ENCODE measurements around the gene TUBGCP2. TPM values are rescaled to one million over a fixed set of nuclear protein-coding genes. Genes with fewer than 3 reads are reported as not detected.

TUBGCP2 gene
- total RNA-seq, 1 donor from 2014 or later, result 55.4 TPM

DNA sequence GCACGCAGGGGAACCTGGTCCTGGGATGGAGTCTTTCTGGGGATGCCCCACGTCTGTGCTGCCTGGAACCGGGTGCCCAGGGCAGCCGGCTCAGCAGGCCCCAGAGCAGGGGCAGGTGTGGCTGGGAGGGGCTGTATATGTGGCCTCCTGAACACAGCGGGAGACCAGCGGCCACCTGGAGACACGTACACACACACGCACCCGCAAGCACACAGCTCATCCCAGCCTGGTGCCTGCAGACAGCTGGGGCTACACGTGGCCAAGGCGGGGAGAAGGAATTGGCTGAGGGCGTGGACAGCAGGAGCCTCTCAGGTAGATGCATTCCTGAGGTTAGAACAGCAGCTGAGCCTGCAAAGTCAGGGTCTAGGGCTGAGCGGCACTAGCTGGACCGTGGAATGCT lies 46.0 kb downstream of the TUBGCP2 start:
- H3K36me3 Mint-ChIP-seq, result no peaks in the 10 kb centered on the region
- H3K36me3 ChIP-seq, result no peaks in the 10 kb centered on the region
- peak overlapping the region; percentile 86 for H3K4me3 Mint-ChIP-seq
- H3K4me1 ChIP-seq, result peaks cover 9% of the 10 kb centered on the region
- peaks cover 29% of the 10 kb centered on the region for H3K27me3 ChIP-seq
- no peaks in the 10 kb centered on the region for H3K9me3 ChIP-seq (ENCODE audit: low read depth)
- DNase-seq (ENCODE audit: low spot score), result no peak
- H3K79me2 ChIP-seq (ENCODE audit: low read depth), result no peaks in the 10 kb centered on the region
- TF ChIP-seq EZH2phosphoT487 (IDR thresholded peaks at IDR 0.05) (no peak), EZH2 (IDR thresholded peaks at IDR 0.05) (no peak)
- TF ChIP-seq, protein P1, sequence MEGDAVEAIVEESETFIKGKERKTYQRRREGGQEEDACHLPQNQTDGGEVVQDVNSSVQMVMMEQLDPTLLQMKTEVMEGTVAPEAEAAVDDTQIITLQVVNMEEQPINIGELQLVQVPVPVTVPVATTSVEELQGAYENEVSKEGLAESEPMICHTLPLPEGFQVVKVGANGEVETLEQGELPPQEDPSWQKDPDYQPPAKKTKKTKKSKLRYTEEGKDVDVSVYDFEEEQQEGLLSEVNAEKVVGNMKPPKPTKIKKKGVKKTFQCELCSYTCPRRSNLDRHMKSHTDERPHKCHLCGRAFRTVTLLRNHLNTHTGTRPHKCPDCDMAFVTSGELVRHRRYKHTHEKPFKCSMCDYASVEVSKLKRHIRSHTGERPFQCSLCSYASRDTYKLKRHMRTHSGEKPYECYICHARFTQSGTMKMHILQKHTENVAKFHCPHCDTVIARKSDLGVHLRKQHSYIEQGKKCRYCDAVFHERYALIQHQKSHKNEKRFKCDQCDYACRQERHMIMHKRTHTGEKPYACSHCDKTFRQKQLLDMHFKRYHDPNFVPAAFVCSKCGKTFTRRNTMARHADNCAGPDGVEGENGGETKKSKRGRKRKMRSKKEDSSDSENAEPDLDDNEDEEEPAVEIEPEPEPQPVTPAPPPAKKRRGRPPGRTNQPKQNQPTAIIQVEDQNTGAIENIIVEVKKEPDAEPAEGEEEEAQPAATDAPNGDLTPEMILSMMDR (IDR thresholded peaks at IDR 0.05), result no peak
- no peak overlapping the region for H3K27ac ChIP-seq
- peaks cover 12% of the 10 kb centered on the region for H3K27me3 Mint-ChIP-seq (ENCODE audit: insufficient read depth, low read depth)
- peak overlapping the region; percentile 77 for H3K4me2 ChIP-seq
- no peak overlapping the region for H3K4me3 ChIP-seq
- H3K9me3 Mint-ChIP-seq, result no peaks in the 10 kb centered on the region
- no peaks in the 10 kb centered on the region for H3F3A ChIP-seq (ENCODE audit: low read depth)
- no peak overlapping the region for H3K9ac ChIP-seq
- no peaks in the 10 kb centered on the region for H4K20me1 ChIP-seq (ENCODE audit: low read depth)
- peaks cover 33% of the 10 kb centered on the region for H3K4me1 Mint-ChIP-seq
- no peak overlapping the region for H3K27ac Mint-ChIP-seq
- H2AFZ ChIP-seq (replicated peaks), result no peak overlapping the region

DNA sequence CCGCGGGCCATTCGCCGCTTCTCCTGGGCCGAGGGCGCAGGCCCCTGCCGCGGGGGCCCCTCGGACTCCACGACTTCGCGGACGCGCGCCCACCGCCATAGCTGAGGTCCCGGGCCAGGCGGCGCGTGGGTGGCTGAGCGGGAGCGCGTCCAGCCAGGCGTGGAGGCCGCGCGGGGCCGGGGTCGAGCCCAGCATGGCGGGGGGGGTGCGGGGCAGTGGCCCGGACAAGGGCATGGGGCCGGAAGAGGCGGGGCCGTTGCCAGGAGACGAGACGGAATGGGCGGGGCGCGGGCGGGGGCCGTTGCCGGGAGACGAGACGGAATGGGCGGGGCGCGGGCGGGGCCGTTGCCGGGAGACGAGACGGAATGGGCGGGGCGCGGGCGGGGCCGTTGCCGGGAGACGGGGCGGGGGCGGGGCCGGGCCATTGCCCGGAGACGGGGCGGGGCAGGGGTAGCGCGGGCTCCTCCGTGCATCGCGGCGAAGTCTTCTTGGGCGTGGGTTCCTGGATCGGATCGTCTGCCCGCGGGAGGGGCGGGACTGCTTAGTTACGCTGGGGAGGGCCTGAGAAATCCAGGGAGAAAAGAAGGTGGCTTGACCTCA lies 46.8 kb downstream of the TUBGCP2 start:
- Histone ChIP-seq H3K9me3 (ENCODE audit: low read depth) (no peaks in the 10 kb centered on the region), H3K27me3 (peaks cover 29% of the 10 kb centered on the region), H3K79me2 (ENCODE audit: low read depth) (no peaks in the 10 kb centered on the region), H4K20me1 (ENCODE audit: low read depth) (no peaks in the 10 kb centered on the region), H3K4me2 (peak overlapping the region; percentile 83), H2AFZ (replicated peaks) (no peak overlapping the region), H3K36me3 (no peaks in the 10 kb centered on the region), H3F3A (ENCODE audit: low read depth) (peaks cover 8% of the 10 kb centered on the region), H3K9ac (no peak overlapping the region), H3K4me3 (peak overlapping the region; percentile 87), H3K27ac (no peak overlapping the region), H3K4me1 (peaks cover 15% of the 10 kb centered on the region)
- H3K36me3 Mint-ChIP-seq, result no peaks in the 10 kb centered on the region
- H3K4me1 Mint-ChIP-seq, result peaks cover 39% of the 10 kb centered on the region
- peak overlapping the region; percentile 86 for H3K4me3 Mint-ChIP-seq
- no peak overlapping the region for H3K27ac Mint-ChIP-seq
- no peak for TF ChIP-seq EZH2phosphoT487 (IDR thresholded peaks at IDR 0.05)
- no peak for TF ChIP-seq EZH2 (IDR thresholded peaks at IDR 0.05)
- TF ChIP-seq, protein P1 (IDR thresholded peaks at IDR 0.05), result no peak
- H3K27me3 Mint-ChIP-seq (ENCODE audit: insufficient read depth, low read depth), result peaks cover 15% of the 10 kb centered on the region
- no peaks in the 10 kb centered on the region for H3K9me3 Mint-ChIP-seq
- DNase-seq (ENCODE audit: low spot score), result peak; percentile 86

DNA sequence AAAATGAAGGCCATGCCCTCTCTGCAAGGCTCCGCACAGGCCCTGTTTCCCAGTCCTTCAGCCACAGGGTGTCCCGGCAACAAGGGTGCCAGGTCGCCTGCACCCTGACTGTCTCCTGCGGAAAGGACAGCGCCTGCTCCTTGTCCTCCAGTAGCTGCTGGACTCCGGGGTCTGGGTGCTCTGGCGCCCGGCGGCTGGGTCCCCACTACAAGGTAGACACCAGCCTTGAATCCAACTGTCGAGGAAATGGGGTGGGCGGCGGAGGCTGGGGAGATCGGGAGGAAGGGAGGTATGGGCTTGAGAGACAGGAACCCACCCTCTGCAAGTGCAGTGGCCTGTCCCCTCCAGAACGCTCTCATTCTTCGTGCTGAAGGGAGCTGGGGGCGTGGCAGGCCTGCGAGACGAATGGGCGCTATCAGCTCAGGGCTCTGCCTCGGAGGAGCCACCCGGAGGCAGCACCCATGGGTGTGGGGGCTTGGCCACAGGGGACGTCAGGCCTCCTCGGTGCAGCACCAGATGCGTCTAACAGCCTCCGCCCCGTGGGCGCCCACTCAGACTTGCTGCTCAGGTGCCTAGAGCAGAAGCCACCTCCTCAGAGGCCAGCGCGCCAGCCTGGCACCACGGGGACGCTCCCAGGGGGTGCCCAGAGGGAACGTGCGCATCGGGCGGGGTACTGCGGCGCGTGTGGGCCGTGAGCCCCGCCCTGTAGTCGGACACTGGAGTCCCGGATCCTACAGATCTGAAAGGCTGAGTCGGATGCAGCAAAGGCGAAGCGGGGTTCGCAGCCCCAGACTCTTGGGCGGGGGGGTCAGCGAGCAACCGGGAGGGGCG lies 47.6 kb downstream of the TUBGCP2 start:
- H3K27ac Mint-ChIP-seq, result no peak overlapping the region
- Histone ChIP-seq H3K4me3 (peak overlapping the region; percentile 87), H2AFZ (replicated peaks) (no peak overlapping the region), H3F3A (ENCODE audit: low read depth) (peaks cover 8% of the 10 kb centered on the region), H3K27me3 (peaks cover 29% of the 10 kb centered on the region), H3K9me3 (ENCODE audit: low read depth) (no peaks in the 10 kb centered on the region), H3K79me2 (ENCODE audit: low read depth) (no peaks in the 10 kb centered on the region), H3K4me1 (peaks cover 15% of the 10 kb centered on the region), H3K9ac (no peak overlapping the region), H3K36me3 (no peaks in the 10 kb centered on the region), H3K27ac (no peak overlapping the region), H3K4me2 (peak overlapping the region; percentile 83), H4K20me1 (ENCODE audit: low read depth) (no peaks in the 10 kb centered on the region)
- no peaks in the 10 kb centered on the region for H3K9me3 Mint-ChIP-seq
- peaks cover 39% of the 10 kb centered on the region for H3K4me1 Mint-ChIP-seq
- TF ChIP-seq EZH2 (IDR thresholded peaks at IDR 0.05) (no peak), EZH2phosphoT487 (IDR thresholded peaks at IDR 0.05) (no peak)
- TF ChIP-seq, protein P1 (IDR thresholded peaks at IDR 0.05), result no peak
- H3K27me3 Mint-ChIP-seq (ENCODE audit: insufficient read depth, low read depth), result peaks cover 16% of the 10 kb centered on the region
- no peaks in the 10 kb centered on the region for H3K36me3 Mint-ChIP-seq
- peak; percentile 68 for DNase-seq (ENCODE audit: low spot score)
- peak overlapping the region; percentile 74 for H3K4me3 Mint-ChIP-seq

Data from neural progenitor cell (in vitro differentiated cells).